ENCODE data around the gene WNT7A.

WNT7A gene

GRCh38 chr3:13833506-13834257 lies 46.2 kb downstream of the WNT7A start:
- POLR2A ChIA-PET (ENCODE audit: low non-redundant PET) = no interaction called here

GRCh38 chr3:13832130-13832529 lies 47.7 kb downstream of the WNT7A start:
- peak overlapping the region; percentile 13; the same call in 1 of the 2 replicates for H3K27ac ChIP-seq
- TF ChIP-seq CTCF (conservative IDR thresholded peaks at IDR 0.05; ENCODE audit: low read depth) = no peak
- no peak for DNase-seq (ENCODE audit: low spot score)
- CTCF ChIA-PET = no interaction called here
- POLR2A ChIA-PET (ENCODE audit: low non-redundant PET) = no interaction called here

More at GRCh38 chr3:13833506-13834257, 46.2 kb downstream of the WNT7A start:
- CTCF ChIA-PET = interaction anchor here (1.2 to 1.3 kb wide), 2 partner anchors 47 to 176 kb away, joined by 3 to 4 read pairs; no protein-coding TSS in a partner anchor
- TF ChIP-seq CTCF (conservative IDR thresholded peaks at IDR 0.05; ENCODE audit: low read depth) = no peak
- peak overlapping the region; percentile 36 for H3K27ac ChIP-seq
- no peak for DNase-seq (ENCODE audit: low spot score)

- DNase-seq (ENCODE audit: low spot score) = no peak
- POLR2A ChIA-PET (ENCODE audit: low non-redundant PET) = no interaction called here
- no peak for TF ChIP-seq CTCF (conservative IDR thresholded peaks at IDR 0.05; ENCODE audit: low read depth)
- H3K27ac ChIP-seq = peak overlapping the region; percentile 13; the same call in 1 of the 2 replicates
- CTCF ChIA-PET = no interaction called here
These were observed 48.4 kb downstream of the WNT7A start for GRCh38 chr3:13831386-13831996.

GRCh38 chr3:13829311-13829710 lies 50.6 kb downstream of the WNT7A start:
- POLR2A ChIA-PET (ENCODE audit: low non-redundant PET) = no interaction called here
- no peak for TF ChIP-seq CTCF (conservative IDR thresholded peaks at IDR 0.05; ENCODE audit: low read depth)
- no peak for DNase-seq (ENCODE audit: low spot score)
- peak overlapping the region; percentile 16 for H3K27ac ChIP-seq
- CTCF ChIA-PET = interaction anchor here (1.5 kb wide), 1 partner anchor 171 kb away, joined by 3 read pairs; no protein-coding TSS in a partner anchor

- ChIA-PET CTCF (interaction anchor here (0.6 to 1.5 kb wide), 2 partner anchors 23 to 171 kb away, joined by 3 read pairs; no protein-coding TSS in a partner anchor), POLR2A (ENCODE audit: low non-redundant PET) (no interaction called here)
- H3K27ac ChIP-seq = peak overlapping the region; percentile 85
- TF ChIP-seq CTCF (conservative IDR thresholded peaks at IDR 0.05; ENCODE audit: low read depth) = no peak
- no peak for DNase-seq (ENCODE audit: low spot score)
These were observed 51.2 kb downstream of the WNT7A start for GRCh38 chr3:13828501-13829265.

GRCh38 chr3:13827699-13828098 lies 52.2 kb downstream of the WNT7A start:
- DNase-seq (ENCODE audit: low spot score) = no peak
- peak overlapping the region; percentile 85 for H3K27ac ChIP-seq
- CTCF ChIA-PET = no interaction called here
- POLR2A ChIA-PET (ENCODE audit: low non-redundant PET) = no interaction called here
- no peak for TF ChIP-seq CTCF (conservative IDR thresholded peaks at IDR 0.05; ENCODE audit: low read depth)

Data from RWPE1 (cell line).